GM12865 (cell line): ENCODE measurements around the gene AKR1C3.

Experiments
- DNase-seq: peaks from one replicate; pipeline ENCODE4 v3.0.0; 2010; ENCODE audit warnings: low read depth
- H3K4me3 ChIP-seq: 2 replicates; pipeline ENCODE4 v1.5.1; 2011; ENCODE audit warnings: mild to moderate bottlenecking, low read depth, low read length, control low read depth
- TF ChIP-seq, protein P1 (sequence below): IDR thresholded peaks from 2 replicates; pipeline ENCODE4 v1.5.1; 2011; ENCODE audit warnings: low read length, control low read depth, low read depth, inconsistent platforms; ENCODE audit not compliant: insufficient read depth; ENCODE audit errors: missing control alignments

Gene AKR1C3

DNA sequence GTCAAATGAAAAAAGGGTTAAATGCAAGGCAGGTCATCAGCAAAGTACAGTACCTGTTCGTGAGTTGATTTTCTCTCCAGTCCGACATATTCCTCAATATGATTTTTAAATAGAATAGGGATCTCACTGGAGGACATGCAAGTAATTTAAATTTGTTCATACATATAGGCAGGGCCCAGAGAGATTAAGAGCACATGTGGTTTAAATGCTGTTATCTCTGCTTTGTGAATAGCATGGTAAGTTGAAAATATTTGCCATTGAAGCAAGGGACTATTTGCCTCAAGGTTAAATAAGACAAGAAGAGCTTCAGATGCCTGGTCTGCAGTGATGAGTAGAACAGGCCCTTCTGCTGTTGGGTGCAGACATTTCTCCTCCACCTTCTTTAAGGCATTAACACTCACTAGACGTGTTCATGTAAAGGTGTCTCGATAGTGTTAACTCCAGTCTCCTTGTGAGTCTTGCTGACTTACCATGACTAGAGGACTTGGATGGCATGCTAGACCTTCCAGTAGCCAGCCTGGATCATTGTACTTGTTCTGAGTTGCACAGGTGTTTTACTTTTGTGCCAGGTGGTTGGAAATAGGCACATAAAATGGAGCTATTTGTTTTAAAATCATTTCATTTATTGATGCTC is 15.6 kb upstream of the AKR1C3 start:
- TF ChIP-seq, protein P1, sequence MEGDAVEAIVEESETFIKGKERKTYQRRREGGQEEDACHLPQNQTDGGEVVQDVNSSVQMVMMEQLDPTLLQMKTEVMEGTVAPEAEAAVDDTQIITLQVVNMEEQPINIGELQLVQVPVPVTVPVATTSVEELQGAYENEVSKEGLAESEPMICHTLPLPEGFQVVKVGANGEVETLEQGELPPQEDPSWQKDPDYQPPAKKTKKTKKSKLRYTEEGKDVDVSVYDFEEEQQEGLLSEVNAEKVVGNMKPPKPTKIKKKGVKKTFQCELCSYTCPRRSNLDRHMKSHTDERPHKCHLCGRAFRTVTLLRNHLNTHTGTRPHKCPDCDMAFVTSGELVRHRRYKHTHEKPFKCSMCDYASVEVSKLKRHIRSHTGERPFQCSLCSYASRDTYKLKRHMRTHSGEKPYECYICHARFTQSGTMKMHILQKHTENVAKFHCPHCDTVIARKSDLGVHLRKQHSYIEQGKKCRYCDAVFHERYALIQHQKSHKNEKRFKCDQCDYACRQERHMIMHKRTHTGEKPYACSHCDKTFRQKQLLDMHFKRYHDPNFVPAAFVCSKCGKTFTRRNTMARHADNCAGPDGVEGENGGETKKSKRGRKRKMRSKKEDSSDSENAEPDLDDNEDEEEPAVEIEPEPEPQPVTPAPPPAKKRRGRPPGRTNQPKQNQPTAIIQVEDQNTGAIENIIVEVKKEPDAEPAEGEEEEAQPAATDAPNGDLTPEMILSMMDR: no peak
- no peak overlapping the region for H3K4me3 ChIP-seq
- DNase-seq: no peak

DNA sequence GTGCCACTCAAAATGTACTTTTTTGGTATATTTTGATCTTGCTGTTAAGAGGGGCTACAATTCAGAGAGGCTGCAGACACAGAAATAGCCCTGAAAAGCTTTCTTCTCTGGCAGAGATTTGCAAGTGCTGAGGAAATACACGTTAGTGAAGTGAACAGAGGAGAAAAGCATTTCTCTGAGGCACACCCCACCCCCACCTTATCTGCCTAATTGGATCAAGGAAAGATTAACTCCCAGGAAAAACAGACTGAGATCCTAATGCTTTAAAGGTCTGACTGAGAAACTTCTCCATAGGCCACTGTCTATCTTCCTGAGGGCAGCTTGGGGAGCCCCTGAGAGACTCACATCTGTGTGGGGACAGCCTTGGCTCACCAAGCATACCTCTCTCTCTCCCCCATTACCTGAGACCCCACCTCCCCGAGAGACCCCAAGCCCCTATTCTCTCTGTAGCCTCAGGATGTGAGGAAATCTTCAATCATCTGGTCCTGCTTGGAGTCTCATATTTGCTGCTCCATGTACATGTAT is 14.8 kb upstream of the AKR1C3 start:
- TF ChIP-seq, protein P1: no peak
- H3K4me3 ChIP-seq: no peak overlapping the region
- DNase-seq: no peak

DNA sequence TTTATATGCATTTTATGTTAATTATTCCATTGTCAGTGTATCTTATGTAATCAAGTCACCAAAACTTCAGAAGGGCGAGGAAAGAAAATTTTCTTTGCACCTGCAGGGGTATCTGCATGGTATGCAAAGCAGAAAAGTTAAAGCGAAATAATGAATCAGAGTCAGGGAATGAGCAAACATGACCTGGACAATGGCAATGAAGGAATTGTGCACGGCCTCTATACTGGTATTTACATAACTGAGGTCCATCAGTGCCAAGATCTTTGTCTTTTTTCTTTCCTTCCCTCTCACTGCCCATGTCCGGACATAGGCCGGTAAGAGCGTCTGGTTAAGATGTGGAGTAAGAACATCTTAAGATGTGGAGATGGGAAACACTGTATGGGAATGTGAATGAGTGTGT is 14.4 kb upstream of the AKR1C3 start:
- H3K4me3 ChIP-seq: no peak overlapping the region
- TF ChIP-seq, protein P1: no peak
- no peak for DNase-seq

DNA sequence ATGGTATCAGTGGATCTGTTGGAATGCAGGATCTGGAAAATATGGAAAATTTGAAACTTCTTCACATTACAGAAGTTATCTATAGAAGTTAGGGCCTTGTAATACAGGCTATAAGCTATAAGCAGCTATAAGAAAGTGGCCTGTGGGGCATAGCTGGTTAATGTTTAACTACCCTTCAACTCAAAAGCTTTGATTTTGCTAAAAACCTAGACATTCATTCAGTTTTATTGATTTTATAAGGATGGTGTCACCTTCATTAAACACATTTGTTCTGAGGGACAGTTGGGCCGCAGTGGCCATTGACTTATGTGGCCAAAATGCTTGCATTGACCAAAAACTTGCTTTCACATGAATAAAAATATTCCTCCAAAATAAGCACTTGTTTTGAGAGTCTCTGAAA is 13.1 kb upstream of the AKR1C3 start:
- DNase-seq: no peak
- TF ChIP-seq, protein P1: no peak
- no peak overlapping the region for H3K4me3 ChIP-seq

DNA sequence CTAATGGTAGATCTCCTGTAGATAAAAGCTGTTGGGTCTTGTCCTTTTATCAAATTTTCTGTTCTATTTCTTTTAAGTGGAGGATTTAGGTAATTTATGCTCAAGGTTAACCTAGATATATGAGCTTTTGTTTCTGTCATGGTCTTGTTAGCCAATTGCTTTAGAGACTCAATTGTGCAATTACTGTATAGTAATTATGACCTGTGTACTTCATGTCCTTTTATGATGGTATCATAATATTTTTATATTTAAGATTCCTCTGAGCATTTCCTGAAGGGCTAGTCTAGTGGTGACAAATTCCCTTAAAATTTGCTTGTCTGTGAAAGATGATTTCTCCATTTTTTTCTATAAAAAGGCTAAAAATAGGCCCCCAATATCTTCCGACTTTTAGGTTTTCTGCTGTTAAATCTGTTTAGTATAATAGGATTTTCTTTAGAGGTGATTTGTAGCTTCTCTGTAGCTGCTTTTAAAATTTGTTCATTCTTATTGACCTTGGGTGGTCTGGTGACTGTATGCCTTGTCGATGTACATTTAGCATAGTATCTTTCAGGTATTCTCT is 5.4 kb upstream of the AKR1C3 start:
- DNase-seq: no peak
- TF ChIP-seq, protein P1: no peak
- H3K4me3 ChIP-seq: no peak overlapping the region

DNA sequence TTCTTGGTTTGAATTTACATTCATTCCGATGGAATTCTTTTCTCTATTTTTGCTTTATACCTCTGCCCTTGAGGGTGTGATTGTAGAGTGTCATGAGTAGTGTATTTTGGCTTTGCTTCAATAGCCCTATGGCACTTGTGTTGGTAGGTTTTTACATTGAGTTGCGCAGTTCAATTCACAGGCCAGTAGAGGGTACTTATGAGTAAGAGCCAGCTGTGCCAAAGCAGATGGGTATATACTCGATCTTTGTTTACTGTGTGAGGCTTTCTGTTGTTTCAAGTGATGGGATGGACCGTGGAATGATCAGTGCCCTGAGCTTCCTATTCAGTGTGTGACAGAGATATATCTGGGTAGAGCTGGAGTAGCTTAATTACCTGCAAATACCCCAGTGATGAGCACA is 4.3 kb upstream of the AKR1C3 start:
- H3K4me3 ChIP-seq: no peak overlapping the region
- TF ChIP-seq, protein P1: peak; percentile 37
- peak; percentile 38 for DNase-seq

DNA sequence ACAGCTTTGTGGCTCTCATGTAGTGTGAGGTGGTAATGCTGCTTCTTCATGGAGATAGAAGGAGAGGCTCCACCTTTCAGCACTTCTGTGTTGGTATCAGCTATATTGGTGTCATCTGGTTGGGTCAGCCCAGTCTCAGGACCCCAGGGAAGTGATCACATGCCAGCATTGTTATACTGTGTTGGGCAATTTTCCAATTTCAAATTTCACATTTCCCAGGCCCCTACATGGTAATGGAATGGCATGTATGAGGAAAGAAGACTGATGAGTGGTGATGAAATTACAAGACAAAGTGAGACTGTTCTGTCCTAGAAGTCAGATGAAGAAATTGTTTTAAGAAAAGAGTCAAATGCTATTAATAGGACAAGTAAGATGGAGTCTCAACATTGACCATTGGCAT is 3.7 kb upstream of the AKR1C3 start:
- H3K4me3 ChIP-seq: no peak overlapping the region
- DNase-seq: no peak
- TF ChIP-seq, protein P1: no peak
